ENCODE results near the gene AHI1. TPM values are rescaled to one million over a fixed set of nuclear protein-coding genes. Genes with fewer than 3 reads are reported as not detected.
"Not testable (repeated sequence)": the region's sequence is repeated elsewhere in the genome, so short reads cannot be mapped to it uniquely, and the experiment has no call there.

Gene AHI1
- polyA plus RNA-seq, 1 donor = 22.8 TPM

DNA sequence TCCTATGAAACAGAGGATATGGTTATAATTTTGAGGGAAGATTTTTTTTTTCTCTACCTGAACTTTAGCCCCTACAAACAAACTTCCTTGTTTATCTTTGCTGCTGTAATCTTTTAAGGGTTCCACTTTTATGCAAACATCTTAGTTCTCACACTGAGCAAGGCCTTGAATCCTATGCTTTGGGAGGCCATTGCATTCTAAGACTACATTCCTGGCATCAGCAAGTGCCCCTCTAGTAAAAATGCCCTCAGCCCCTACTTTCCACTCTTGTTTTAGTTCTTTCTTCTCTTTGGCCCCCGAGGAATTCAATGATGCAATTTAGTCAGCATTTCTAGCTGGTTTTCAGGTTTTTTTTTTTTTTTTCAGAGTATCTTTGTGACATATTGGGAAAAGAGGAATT, 8.1 kb upstream of the AHI1 start:
- DNase-seq (ENCODE audit: low read depth) = no peak

DNA sequence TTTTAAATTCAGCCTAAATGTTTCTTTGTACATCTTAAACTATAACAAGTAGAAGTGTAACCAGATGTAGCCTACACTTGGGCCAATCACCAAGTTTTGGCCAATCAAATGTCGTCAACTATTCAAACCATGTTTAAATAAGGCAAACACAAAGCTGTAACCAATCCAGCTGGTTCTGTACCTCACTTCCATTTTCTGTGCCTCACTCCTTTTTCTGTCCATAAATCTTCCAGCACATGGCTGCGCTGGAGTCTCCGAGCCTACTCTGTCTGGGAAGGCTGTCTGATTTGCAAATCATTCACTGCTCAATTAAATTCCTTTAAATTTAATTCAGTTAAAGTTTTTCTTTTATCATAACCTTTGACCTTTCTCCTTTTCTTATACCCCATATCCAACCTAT, 7.7 kb upstream of the AHI1 start:
- DNase-seq (ENCODE audit: low read depth) = no peak

DNA sequence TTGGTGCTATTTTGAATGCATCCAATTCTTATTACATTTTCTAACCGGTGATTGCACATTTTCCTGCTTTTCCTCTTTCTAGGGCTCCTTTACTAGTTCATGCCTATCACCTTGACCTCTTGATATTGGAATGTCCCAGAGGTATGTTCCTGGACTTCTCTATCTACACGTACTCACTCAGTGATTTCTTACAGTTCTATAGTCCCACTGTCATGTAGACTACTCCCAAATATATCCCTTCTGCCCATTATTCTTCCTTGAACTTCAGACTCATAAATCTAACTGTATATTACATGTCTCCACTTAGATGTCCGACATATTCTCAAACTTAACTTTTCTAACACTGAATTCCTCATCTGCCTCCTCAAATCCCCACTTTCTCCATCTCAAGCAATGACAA, 7.2 kb upstream of the AHI1 start:
- DNase-seq (ENCODE audit: low read depth) = no peak

DNA sequence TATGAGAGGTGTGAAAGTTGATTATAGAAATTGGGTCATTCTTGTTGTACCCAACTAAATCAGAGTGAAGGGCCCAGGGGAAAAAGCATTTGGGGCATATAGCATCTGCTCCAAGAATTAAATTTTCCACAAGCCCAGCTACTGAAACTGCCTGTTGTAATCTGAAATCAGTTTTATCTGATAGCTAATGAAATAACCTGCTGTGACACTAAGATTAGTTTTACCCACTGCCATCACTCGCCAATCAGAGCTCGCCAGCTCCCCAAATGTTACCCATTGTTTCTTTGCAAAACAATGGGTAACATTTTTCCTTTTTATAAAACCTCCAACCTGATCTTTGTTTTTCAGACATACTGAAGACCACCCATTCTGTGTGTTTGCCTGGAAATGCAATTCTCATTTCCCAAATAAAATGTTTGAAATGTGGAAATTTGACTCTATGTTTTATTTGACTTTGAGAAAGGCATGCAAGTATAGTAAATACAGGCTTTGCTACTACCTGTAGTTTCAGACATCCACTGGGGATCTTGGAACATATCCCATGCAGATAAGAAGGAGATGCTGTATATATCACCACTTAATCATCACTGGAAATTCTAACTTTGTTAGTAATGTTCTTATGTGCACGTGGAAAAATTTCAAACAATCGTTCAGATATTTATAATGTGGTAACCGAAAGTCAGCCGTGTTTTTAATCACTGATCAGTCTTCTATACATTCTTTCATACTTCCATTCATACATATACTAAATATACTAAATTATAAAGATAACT, 6.3 kb upstream of the AHI1 start:
- DNase-seq (ENCODE audit: low read depth) = no peak

DNA sequence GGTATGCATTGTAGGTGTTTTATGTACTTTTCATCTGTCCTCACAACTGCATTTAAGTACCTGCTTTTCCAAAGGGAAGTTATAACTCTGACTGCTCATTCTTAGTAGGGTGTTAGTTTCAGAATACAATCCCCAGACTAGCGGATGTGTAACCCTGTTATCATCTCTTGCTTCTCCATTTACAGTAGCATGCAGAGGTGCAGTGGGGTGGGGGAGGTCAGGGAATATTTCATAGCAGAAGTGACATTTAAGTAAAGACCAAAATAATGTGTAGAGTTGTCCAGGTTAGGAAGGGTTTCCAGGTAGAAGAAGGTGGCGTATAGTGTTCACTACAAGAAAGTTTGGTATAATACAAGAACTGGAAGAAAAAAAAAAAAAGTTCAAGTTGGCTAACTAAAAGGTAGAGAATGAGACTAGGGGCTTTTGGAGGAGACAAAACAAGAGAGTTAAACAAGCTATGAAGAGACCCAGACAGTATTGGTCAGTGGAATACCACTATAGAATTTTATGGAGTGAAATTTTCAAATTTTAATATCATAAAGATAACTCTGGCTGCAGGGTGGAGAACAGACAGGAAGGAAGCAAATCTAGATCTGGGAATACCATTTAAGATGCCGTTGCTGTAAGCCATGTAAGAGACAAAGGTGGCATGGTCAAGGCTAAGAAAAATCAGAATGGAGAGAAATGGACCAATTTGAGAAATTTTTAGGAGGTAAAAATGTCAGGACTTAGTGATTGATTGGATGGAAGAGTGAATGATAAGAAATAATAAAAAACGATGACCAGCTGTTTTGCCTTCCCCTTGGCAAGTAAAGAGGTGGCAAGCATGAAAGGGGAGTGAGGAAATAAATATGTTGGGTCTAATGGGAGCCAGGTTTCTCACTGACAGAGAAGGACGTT, 2.2 kb upstream of the AHI1 start:
- no peak for DNase-seq (ENCODE audit: low read depth)

DNA sequence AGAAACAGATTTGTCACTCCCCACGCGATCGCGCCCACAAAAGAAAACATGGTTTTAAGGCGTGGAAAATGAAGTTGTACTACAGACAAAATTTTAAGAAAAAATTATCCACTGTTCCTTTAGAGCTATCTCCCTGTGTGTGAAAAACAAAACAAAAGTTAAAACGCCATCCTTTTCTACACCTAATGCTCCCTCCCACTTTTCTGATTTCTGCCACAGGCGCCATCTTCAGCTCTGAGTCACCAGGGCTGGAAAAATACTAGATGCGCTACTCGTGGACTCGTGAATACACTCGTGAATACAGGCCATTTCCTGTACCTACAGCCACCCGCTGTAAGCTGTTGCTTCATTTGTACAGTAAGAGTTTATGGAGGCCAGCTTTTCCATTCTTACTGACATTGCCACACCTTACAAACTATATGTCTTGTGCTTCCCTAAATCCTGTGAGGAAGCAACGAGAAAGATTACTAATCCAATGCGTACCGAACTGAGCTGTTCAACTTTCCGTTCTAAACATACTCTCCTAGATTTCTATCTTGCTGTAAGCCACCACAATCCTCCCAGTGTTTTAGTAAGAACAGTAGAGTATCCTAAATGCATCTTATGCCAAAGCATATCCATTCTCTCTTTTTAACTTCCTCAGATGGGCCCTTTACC, 773 bp upstream of the AHI1 start:
- DNase-seq (ENCODE audit: low read depth) = peak; percentile 71

DNA sequence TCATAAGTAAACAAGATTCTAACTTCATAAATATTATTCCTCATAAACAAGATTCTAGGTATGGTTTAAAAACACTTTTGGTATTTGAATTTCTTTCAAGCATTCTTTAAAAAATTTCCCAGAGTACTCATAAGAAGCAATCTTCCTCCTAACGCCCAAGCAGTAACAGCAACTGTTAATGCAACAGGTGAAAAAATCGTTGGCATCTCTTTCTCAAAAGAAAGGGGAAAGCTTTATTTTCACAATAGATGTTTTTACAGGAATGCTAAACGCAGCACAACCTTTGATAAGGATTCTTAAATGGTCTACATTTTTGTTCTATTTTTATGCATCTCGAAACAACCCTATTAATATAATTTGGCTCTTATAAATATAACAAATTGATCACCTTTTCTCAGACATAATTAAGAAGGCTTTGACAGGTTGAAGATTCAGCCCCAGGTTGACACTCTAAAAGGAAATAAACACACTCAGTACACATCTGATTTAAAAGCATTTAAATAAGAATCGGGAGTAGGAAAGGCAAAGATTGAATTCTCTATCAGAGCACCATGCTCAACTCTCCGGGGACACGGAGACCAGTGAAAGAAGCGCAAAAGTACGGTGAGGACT, 634 bp downstream of the AHI1 start:
- peak; percentile 6 for DNase-seq (ENCODE audit: low read depth)

DNA sequence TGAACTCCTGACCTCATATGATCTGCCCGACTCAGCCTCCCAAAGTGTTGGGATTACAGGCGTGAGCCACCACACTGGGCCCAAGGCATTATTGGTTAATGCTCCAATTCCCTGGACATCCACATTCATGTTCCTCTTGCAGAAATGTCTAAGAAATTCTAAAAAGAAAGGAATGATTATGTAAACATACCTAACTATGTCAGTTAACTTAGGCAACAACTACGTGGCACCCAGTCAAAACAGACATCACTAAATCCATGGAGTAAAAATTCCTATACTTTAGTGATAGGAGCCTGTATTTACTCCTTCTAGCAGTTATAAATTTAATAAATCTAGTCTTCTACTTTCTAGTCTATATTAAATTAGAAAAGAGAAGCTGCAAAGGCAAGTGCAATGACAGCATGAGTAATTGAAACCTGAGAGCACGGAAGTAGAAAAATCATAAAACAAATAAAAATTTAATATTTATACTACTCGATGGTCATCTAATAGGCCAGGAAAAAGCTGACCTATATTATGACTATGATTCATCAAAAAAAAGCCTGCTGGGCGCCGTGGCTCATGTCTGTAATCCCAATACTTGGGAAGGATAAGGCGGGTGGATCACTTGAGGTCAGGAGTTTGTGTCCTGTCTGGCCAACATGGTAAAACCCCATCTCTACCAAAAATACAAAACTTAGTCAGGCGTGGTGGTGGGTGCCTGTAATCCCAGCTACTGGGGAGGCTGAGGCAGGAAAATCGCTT, 4.2 kb downstream of the AHI1 start:
- DNase-seq (ENCODE audit: low read depth) = no peak

DNA sequence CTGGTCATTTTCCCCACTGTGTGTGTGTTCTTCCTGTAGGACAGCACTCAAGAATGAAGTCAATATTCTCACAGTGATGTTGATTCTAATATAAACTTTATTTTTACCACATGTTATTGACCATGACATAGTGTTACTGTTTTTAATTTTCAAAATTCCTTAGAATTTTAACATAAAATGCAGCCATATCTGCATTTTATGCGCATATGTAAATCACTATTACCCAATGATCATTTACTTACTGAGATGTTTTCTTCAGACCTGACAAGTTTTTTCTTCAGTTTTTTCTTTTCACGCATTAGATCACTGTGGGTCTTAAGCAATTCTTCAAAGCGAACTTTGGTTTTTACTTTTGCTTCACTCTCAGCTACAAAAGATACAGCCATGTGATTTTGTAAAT, 7.2 kb downstream of the AHI1 start:
- DNase-seq (ENCODE audit: low read depth) = no peak

DNA sequence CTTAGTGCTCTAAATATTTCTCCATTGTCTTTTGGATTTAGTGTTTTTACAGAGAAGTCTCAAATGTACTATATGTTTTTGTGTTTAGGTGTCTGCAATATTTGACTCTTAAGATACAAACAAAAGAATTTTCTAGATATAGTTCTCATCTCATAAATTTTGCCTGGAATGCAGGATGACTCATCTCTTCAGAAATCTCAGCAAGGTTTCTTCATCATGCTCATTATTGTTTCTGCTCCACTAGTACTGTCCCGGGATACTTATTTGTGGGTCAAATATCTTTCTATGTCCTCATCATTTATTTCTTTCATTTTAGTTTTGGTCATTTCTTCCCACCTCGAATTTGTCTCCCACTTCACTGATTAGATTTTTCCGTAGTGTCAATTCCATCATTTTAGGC, 9.5 kb downstream of the AHI1 start:
- DNase-seq (ENCODE audit: low read depth) = no peak

DNA sequence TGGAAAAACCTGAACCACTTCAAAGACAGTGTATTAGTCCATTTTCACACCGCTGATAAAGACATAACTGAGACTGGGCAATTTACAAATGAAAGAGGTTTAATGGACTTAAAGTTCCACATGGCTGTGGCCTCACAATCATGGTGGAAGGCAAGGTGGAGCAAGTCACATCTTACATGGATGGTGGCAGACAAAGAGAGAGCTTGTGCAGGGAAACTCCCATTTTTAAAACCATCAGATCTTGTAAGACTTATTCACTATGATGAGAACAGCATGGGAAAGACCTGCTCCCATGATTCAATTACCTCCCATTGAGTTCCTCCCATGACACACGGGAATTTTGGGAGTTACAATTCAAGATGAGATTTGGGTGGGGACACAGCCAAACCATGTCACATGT, 13.6 kb downstream of the AHI1 start:
- DNase-seq (ENCODE audit: low read depth) = not testable (repeated sequence)

DNA sequence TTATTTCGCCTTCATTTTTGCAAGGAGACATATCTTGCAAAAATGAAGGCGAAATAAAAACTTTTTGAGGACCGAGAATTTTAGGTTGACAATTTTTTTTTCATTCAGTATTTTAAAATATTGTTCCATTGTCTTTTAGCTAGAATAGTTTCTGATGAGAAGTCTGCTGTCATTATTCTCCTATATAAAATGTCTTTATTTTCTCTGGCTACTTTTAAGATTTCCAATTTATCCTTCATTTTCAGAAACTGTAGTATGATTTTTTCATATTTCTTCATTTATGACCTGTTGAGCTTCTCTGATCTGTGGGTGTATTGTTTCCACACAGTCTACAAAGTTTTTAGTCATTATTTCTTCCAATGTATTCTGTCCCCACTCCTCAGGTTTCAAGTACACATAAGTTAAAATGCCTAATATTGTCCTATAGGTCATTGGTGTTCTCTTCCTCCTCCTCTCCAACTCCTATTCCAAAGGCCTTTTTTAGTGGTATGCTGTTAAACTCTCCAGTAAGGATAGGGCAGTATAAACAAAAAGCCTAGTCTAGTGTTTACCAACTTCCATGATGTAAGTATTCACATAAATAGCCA, 15.7 kb downstream of the AHI1 start:
- DNase-seq (ENCODE audit: low read depth) = no peak

DNA sequence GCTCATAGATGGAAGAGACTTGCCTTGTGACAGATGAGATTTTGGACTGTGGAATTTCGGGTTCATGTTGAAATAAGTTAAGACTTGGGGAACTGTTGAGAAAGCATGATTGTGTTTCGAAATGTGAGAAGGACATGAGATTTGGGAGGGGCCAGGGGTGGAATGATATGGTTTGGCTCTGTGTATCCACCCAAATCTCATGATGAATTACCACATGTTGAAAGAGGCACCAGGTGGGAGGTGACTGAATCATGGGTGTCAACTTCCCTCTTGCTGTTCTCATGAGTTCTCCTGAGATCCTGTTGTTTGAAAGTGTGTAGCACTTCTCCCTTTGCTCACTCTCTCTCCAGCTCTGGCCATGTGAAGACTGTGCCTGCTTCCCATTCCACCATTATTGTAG, 17.9 kb downstream of the AHI1 start:
- DNase-seq (ENCODE audit: low read depth) = no peak

DNA sequence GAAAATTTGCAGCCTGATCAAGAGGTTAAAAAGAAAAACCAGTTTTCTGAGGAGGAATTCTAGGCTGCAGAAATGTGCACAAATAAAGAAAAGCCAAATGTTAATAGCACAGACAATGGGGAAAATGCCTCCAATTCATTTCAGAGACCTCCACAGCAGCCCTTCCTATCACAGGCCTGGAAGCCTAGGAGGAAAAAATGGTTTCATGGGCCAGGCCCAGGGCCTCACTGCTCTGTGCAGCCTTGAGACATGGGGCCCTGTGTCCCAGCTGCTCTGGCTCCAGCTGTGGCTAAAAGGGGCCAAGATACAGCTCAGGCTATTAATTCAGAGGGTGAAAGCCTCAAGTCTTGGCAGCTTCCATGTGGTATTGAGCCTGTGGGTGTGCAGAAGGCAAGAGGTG, 18.9 kb downstream of the AHI1 start:
- no peak for DNase-seq (ENCODE audit: low read depth)

DNA sequence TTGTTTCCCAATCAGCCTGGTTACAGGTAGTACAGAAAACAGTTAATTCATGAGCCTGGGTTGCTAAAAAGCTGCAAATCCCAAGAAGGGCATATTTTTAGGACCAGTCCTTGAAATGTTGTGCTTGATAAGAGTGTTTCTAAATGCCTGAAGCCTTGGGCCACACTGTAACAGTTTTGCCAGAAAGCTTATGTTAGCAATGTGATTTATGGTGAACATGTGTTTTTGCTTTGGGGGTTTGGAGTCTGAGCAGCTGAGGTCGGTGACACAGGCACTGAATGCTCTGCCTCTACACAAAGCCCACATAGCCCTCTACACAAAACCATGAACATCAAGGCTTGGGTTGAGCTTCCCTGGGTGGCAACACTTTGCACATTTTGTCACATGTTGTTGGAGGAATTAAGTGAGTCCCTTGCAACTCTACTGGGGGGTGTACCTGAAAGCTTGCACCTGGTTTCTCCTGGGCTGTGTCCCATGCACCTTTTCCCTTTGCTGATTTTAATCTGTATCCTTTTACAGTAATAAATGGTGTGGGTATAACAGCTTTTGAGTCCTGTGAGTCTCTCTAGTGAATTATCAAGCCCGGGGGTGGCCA, 22.2 kb downstream of the AHI1 start:
- DNase-seq (ENCODE audit: low read depth) = no peak

DNA sequence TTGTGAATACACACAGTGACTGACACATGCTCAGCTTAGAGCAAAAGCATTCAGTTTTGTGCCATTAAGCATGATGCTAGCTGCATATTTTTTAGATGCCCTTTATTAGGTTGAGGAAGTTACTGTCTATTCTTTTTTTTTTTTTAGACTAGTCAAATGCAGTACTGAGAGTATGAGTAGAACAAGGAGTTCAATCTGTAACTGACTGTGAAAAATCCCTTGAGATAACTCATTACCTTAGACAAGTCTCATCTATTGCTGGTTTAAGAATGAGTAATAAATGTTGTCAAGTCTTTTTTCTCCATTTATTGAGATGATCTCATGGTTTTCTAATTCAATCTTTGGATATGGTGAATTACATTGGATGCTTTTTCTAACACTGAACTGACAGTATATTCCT, 23.2 kb downstream of the AHI1 start:
- no peak for DNase-seq (ENCODE audit: low read depth)

DNA sequence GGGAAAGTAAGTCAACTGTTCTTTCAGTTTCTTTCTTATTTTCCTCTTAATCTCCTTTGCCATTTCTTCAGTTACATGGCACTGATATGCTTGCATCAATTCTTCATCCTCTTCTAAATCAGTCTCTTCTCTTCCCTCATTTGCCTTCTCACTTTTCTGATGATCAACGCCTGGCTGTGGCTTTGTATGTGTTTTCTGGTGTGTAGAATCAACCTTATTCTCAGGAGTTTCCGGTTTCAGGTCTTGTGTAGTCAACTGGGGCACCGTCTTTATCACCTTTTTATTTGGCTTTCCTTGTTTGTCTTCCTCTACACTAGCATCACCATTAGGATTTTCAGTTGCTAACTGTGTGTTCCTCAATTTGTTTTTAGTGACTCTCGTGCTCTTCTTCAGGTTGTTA, 31.6 kb downstream of the AHI1 start:
- no peak for DNase-seq (ENCODE audit: low read depth)

DNA sequence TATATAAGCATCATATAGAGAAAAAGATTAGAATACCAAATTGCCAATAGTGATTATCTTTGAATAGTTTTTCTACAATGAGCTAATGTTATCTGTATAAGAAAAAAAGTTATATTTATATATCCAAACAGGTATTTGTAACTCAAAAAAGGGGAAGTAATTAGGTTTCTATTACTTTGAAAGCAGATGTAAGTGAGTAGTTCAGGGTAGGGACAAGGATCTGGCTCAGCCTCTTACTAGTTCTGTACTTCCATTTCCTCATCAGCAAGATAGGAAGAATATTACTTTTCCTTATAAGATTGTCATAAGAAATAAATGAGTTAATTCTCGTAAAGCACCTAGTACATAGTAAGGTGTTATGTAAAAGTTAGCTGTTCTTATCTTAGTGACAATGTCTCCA, 32.2 kb downstream of the AHI1 start:
- DNase-seq (ENCODE audit: low read depth) = no peak

DNA sequence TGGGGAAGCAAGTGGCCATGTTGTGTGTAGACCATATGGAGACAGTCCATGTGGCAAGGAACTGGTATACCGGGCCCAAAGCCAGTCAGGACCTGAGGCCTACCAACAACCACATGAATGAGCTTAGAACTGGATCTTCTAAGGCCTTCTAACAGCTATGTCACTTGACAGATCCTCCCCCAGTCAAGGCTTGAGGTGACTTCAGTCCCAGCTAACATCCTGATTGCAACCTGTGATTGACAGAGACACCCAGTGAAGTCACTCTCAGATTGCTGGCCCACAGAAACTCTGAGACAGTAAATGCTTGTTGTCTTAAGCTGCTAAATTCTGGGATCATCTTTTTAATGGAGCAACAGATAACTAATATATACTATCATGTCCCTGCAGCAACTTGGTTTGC, 32.9 kb downstream of the AHI1 start:
- no peak for DNase-seq (ENCODE audit: low read depth)

DNA sequence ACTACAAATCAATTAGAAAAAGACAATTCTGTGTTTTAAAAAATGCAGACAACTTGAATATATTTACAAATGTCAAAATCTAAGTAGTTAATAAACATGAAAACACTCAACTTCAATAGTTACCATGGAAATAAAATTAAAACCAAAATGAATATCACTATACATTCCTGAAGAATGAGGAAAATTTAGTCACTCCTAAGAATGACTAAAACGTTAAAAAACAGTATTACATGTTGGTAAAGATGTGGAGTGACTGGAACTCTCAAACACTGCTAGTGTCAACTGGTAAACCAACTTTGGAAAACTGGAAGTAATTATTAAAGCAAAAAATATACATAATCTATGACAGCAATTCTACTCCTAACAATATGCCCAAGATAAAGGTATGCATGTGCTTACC, 36.3 kb downstream of the AHI1 start:
- DNase-seq (ENCODE audit: low read depth) = no peak

DNA sequence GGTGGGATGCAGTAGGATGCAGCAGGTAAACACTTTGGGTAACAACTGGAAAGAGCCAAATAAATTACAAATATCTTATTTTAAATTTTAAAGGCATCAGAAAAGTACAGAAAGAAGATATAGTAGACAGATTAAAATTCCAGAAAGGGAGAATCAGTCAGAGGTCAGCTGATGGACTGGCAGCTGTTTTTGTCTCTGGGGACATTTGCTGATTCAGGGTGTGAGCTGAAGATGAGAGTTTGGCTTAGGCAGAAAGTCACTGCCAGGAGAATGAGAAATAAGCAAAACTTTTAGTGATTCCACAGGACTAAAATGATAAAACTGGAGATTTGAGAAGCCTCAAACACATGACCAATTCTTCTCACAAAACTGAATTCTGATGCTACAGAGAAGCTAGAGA, 39.5 kb downstream of the AHI1 start:
- DNase-seq (ENCODE audit: low read depth) = no peak
